Raji (cell line): Measurements from ENCODE around the gene SLC51A.

Source experiments
- POLR2A ChIP-seq: IDR thresholded peaks from 2 replicates; pipeline ENCODE4 v1.6.1; 2011; ENCODE audit warnings: low read depth, low read length, control low read depth; ENCODE audit not compliant: insufficient read depth

SLC51A gene

GRCh38 chr3:196207833-196208607, 8.3 kb upstream of the SLC51A start:
- no peak for TF ChIP-seq POLR2A

DNA sequence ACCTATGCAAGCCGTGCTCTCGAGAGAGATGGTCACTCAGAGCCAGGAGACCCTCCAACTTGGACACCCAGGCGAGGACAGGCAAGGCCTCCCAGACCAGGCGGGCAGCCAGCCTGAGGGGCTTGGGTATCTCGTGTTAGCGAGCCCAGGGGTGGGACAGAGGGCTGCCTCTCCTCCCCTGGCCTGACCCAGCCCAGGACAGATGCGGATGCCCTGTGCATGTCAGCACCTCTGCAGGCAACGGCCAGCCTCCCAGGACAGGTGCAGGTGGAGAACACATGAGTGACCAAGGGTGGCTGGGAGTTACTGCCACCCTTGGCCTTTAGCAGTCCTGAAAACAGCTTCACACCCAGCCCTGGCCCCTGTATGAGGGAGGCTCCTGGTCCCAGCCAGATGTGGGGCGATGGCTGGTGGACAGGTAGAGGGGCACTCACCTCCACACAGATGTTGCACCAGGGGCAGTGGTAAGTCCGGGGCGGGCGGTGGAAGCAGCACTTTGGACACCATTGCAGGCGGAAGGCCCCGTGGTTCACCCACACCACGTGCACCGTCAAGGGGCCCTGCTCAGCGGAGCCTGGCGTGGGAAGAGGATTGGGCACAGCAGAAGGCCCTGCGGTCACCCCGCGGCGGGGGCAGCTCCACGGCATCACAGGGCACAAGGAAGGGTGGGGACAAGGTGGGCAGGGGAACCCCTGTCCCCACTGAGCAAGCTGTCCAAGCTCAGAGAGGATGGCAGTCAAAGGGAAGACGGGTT, 7.2 kb upstream of the SLC51A start:
- no peak for TF ChIP-seq POLR2A

GRCh38 chr3:196210673-196211556, 5.4 kb upstream of the SLC51A start, which contains the start of gene ZDHHC19:
ZDHHC19 (minus strand) TSS chr3:196211400; CDS start chr3:196211315, 85 bp downstream.
- TF ChIP-seq POLR2A: no peak

GRCh38 chr3:196214783-196215441, 1.4 kb upstream of the SLC51A start:
- no peak for TF ChIP-seq POLR2A

- no peak for TF ChIP-seq POLR2A
Measured at GRCh38 chr3:196215493-196216020, 777 bp upstream of the SLC51A start.

- no peak for TF ChIP-seq POLR2A
Measured at GRCh38 chr3:196216681-196217211, 412 bp downstream of the SLC51A start.

DNA sequence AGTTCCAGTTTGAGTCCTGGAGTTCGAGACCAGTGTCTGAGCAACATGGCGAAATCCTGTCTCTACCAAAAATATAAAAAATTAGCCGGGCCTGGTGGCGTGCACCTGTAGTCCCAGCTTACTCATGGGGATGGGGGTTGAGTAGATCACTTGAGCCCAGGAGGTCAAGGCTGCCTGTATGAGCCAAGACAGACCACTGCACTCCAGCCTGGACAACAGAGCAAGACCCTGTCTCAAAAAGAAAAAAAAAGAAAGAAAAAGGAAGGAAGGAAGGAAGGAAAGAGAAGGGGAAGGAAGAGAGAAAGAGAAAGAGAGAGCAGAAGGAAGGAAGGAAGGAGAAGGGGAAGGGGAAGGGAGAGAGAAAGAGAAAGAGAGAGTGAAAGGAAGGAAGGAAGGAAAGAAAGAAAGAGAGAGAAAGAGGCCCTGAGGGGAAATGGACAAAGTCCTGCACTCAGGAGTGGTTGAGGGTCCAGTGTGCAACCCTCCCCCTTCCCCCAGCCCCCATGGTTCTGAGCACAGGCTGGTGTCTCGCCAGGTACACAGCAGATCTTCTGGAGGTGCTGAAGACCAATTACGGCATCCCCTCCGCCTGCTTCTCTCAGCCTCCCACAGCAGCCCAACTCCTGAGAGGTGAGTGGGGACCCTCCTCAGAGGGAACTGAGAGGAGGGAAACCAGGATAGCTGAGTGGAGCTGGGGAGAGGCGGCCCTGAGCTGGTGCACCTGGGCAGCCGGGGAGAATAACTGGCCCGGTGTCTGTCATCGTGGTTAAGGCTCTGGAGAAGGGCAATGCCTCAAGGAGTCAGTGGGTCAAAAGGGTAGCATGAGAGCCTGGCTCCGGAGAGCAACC, 1.2 kb downstream of the SLC51A start:
- no peak for TF ChIP-seq POLR2A

GRCh38 chr3:196218155-196218712, 1.9 kb downstream of the SLC51A start:
- TF ChIP-seq POLR2A: no peak

DNA sequence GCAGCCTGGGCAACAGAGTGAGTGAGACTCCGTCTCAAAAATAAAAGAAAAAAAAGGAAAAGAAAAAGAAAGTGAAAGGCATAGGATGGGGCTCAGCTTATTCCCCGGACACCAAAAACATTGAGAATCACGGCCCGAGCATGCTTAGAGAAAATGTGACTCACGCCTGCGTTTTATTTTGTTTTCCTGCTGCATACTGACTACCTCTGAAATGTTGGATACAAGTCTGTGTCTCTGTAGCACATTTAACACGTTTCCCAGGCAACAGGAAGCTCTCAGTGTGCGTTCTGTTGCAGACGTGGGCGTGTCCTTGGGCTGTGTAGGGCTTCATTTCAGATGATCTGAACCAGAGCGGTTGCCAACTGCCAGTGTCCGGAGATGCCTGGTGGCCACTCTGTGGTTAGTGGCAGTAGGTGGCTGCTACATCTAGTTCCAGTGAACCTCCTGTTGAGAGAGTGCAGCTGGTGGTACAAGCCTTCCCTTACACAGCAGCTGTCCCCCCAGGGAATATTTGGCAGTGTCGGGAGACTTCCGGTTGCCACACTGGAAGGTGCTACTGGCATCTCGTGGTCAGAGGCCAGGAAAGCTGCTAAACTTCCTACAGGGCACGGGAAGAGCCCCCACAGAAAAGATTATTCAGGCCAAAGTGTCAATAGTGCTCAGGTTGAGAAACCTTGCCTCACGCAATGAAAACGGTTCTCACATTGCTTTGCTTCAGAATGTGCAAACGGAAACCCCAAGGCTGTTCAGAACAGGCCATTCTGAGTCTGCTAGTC, 3.0 kb downstream of the SLC51A start:
- no peak for TF ChIP-seq POLR2A

- TF ChIP-seq POLR2A: no peak
Measured at GRCh38 chr3:196219970-196220311, 3.6 kb downstream of the SLC51A start.

- no peak for TF ChIP-seq POLR2A
Measured at GRCh38 chr3:196220587-196220986, 4.3 kb downstream of the SLC51A start.

- TF ChIP-seq POLR2A: no peak
Measured at GRCh38 chr3:196220991-196221390, 4.7 kb downstream of the SLC51A start.
